Sigmoid colon (tissue), 7 donors: ENCODE measurements around the gene MCEE. TPM values are rescaled to one million over a fixed set of nuclear protein-coding genes. Genes with fewer than 3 reads are reported as not detected.

Source experiments
- DNase-seq: peaks from one replicate; pipeline ENCODE4 v3.0.0-alpha.2; 2019
- H3K27ac ChIP-seq, 4 donors: fragments of 200-600 bp; sonication (generic); one replicate each; pipeline ENCODE4 v1.5.1; 2016 to 2019; ENCODE audit warnings: mild to moderate bottlenecking in 1 of 4
- H3K27me3 ChIP-seq, 3 donors: fragments of 200-600 bp; sonication (generic); one replicate each; pipeline ENCODE4 v1.5.1; 2019; ENCODE audit warnings: mild to moderate bottlenecking in 1 of 3
- H3K36me3 ChIP-seq, 4 donors: fragments of 200-600 bp; sonication (generic); one replicate each; pipeline ENCODE4 v1.5.1; 2016 to 2019
- H3K4me1 ChIP-seq, 4 donors: fragments of 200-600 bp; sonication (generic); one replicate each; pipeline ENCODE4 v1.5.1; 2017 to 2019
- H3K4me3 ChIP-seq, 4 donors: fragments of 200-600 bp; sonication (generic); one replicate each; pipeline ENCODE4 v1.5.1; 2017 to 2019; ENCODE audit warnings: mild to moderate bottlenecking in 2 of 4, moderate library complexity in 1 of 4
- H3K9me3 ChIP-seq, 4 donors: fragments of 200-600 bp in 3 of 4; sonication (generic) in 3 of 4; one replicate each; pipeline versions ENCODE4 v1.5.1 to v1.6.1; 2013 to 2019
- EP300 ChIP-seq, 4 donors: sonication (generic); formaldehyde crosslinking; IDR thresholded peaks; one replicate each; pipeline ENCODE4 v1.6.1; 2017; ENCODE audit warnings: antibody characterized with exemption in 4 of 4
- POLR2A ChIP-seq, 2 donors: fragments of 450-650 bp; IDR thresholded peaks; one replicate each; pipeline ENCODE4 v1.6.1; 2016; ENCODE audit warnings: antibody characterized with exemption in 2 of 2, mild to moderate bottlenecking in 2 of 2, moderate library complexity in 2 of 2
- POLR2AphosphoS5 ChIP-seq, 4 donors: sonication (generic); formaldehyde crosslinking; IDR thresholded peaks; one replicate each; pipeline ENCODE4 v1.6.1; 2017; ENCODE audit warnings: antibody characterized with exemption in 4 of 4
- WGBS, 2 donors: extraction: QIAGEN DNeasy Blood & Tissue Kit; methylation state at CpG; one replicate each; pipeline ENCODE4 v1.1.7; 2013; 5-methylcytosine and 5-hydroxymethylcytosine counted together
- intact Hi-C: fragments of 100-400 bp; cut with DNase I; formaldehyde crosslinking; loops from one replicate; pipeline ENCODE4 v1.15.1; 2023
- polyA plus RNA-seq, 3 donors: library from polyadenylated mRNA; stranded (reverse); fragments of 200-250 nt; gene quantifications; one replicate each; pipeline ENCODE4 v1.2.3, GENCODE V29; 2013
- total RNA-seq, 4 donors: library from RNA; depleted of rRNA; stranded (reverse); fragments of >200 nt; gene quantifications; one replicate each; pipeline ENCODE4 v1.1.0, GENCODE V29; 2016
- TF ChIP-seq, protein P1 (sequence below), 4 experiments: fragments of 450-650 bp in 3 of 4; fragments of 200-600 bp in 1 of 4; IDR thresholded peaks; one replicate each; pipeline ENCODE4 v1.5.1; 2016 to 2019; ENCODE audit warnings: antibody characterized with exemption in 4 of 4, mild to moderate bottlenecking in 3 of 4, moderate library complexity in 2 of 4
- donor health status: healthy with polysubstance abuse.
- donor health status: Bipolar disorder and iron deficiency.
- donor health status: healthy.

Gene MCEE
- total and polyA plus RNA-seq, 7 donors = 8.1 to 46.2 (median 18.8) TPM

DNA sequence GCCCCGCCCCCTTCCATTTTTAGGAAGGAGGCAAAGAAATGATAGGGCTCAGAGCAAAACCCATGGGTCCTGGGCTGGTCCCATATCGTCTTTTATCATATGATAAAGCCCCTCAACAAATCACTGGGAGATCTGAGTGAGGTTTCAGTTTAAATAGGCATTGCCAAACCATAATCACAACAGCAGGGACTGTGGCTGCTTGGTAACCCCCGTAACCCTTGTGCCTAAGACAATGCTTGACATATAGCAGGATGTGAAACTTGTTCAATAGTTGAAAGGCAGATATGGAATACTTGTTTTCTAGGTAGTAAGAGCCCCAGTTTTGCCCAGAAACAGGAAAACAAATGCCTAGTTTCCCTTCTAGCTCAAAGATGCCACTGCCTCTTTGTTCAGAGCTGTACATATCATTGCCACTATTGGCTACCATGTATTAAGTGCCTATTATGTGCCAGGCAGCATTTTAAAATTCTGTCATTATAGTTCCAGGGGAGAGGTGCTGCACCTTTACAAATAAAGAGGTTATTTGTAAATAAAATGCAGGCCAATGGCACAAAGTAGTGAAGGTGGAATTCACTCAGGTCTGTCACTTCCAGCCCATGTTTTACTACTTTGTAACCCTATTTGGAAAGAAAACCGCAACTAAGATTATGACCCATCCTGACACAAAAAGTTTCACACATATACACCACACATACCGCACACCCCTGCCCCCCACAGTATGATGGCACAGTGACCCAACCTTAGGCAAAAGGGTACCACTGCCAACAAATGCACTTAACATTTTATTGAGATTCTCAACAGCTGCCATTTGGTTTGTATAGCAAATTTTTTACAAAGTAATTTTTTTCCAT, 47.4 kb downstream of the MCEE start:
- no peak overlapping the region for H3K27ac ChIP-seq
- no peaks in the 10 kb centered on the region for H3K9me3 ChIP-seq
- no peaks in the 10 kb centered on the region for H3K27me3 ChIP-seq
- no peak for TF ChIP-seq EP300 (IDR thresholded peaks at IDR 0.05)
- TF ChIP-seq POLR2AphosphoS5 (IDR thresholded peaks at IDR 0.05) = no peak
- TF ChIP-seq, protein P1, sequence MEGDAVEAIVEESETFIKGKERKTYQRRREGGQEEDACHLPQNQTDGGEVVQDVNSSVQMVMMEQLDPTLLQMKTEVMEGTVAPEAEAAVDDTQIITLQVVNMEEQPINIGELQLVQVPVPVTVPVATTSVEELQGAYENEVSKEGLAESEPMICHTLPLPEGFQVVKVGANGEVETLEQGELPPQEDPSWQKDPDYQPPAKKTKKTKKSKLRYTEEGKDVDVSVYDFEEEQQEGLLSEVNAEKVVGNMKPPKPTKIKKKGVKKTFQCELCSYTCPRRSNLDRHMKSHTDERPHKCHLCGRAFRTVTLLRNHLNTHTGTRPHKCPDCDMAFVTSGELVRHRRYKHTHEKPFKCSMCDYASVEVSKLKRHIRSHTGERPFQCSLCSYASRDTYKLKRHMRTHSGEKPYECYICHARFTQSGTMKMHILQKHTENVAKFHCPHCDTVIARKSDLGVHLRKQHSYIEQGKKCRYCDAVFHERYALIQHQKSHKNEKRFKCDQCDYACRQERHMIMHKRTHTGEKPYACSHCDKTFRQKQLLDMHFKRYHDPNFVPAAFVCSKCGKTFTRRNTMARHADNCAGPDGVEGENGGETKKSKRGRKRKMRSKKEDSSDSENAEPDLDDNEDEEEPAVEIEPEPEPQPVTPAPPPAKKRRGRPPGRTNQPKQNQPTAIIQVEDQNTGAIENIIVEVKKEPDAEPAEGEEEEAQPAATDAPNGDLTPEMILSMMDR (IDR thresholded peaks at IDR 0.05) = no peak
- no peak for TF ChIP-seq POLR2A (IDR thresholded peaks at IDR 0.05)
- DNase-seq = peak; percentile 41
- peaks cover 0 to 6% (median 0%) of the 10 kb centered on the region in 4 donors for H3K4me1 ChIP-seq
- WGBS, 2 donors = 75 to 80% methylated on average over 5 of the region's 5 CpGs
- no peak overlapping the region for H3K4me3 ChIP-seq
- intact Hi-C loops = no loop called here
- peaks cover 0 to 22% (median 11%) of the 10 kb centered on the region in 4 donors for H3K36me3 ChIP-seq

- Histone ChIP-seq H3K36me3 (peaks cover 6 to 62% (median 31%) of the 10 kb centered on the region in 4 donors), H3K4me3 (no peak overlapping the region), H3K27ac (no peak overlapping the region), H3K4me1 (no peaks in the 10 kb centered on the region), H3K27me3 (no peaks in the 10 kb centered on the region), H3K9me3 (no peaks in the 10 kb centered on the region)
- DNase-seq = peak; percentile 5
- TF ChIP-seq, protein P1 (IDR thresholded peaks at IDR 0.05) = no peak
- WGBS, 2 donors = 73 to 91% methylated on average over 3 of the region's 3 CpGs
- intact Hi-C loops = no loop called here
These were observed 51.4 kb downstream of the MCEE start for GRCh38 chr2:71078624-71079023.

DNA sequence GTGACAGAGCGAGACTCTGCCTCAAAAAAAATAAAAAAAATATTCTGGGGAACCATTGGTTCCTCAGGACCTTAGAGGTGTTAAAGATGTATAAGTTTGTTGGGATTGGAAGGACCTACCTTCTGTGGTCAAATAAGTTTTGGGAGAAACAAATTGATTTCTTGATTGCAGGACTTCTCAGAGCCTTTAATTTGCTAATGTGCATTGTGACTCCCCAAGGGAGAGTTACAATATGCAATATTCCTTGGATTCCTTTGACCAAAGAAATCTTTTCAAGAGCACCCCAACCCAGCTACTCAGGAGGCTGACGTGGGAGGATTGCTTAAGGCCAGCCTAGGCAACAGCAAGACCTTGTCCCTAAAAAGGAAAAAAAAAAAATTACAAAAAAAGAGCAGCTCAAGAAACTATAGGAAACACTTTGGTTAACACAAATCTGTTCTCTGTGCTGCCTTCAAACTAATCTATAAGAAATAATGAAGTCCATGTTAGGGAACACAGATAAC, 55.1 kb downstream of the MCEE start:
- Histone ChIP-seq H3K9me3 (no peaks in the 10 kb centered on the region), H3K4me1 (peaks cover 0 to 21% (median 17%) of the 10 kb centered on the region in 4 donors), H3K4me3 (no peak overlapping the region), H3K27me3 (no peaks in the 10 kb centered on the region), H3K27ac (no peak overlapping the region), H3K36me3 (peaks cover 6 to 85% (median 39%) of the 10 kb centered on the region in 4 donors)
- WGBS, 2 donors = 94% methylated on average over 2 of the region's 2 CpGs
- TF ChIP-seq, protein P1 (IDR thresholded peaks at IDR 0.05) = no peak
- no peak for TF ChIP-seq POLR2A (IDR thresholded peaks at IDR 0.05)
- no peak for TF ChIP-seq POLR2AphosphoS5 (IDR thresholded peaks at IDR 0.05)
- TF ChIP-seq EP300 (IDR thresholded peaks at IDR 0.05) = no peak
- peak; percentile 3 for DNase-seq
- intact Hi-C loops = no loop called here

GRCh38 chr2:71073475-71073874, 56.6 kb downstream of the MCEE start:
- no peaks in the 10 kb centered on the region for H3K9me3 ChIP-seq
- no peaks in the 10 kb centered on the region for H3K27me3 ChIP-seq
- peak; percentile 7 for DNase-seq
- intact Hi-C loops = no loop called here
- no peak overlapping the region for H3K27ac ChIP-seq
- H3K4me3 ChIP-seq = no peak overlapping the region
- WGBS, 2 donors = 89 to 98% methylated on average over 8 of the region's 8 CpGs
- H3K4me1 ChIP-seq = peaks cover 0 to 33% (median 28%) of the 10 kb centered on the region in 4 donors
- H3K36me3 ChIP-seq = peaks cover 6 to 72% (median 32%) of the 10 kb centered on the region in 4 donors
- TF ChIP-seq POLR2A (IDR thresholded peaks at IDR 0.05) = no peak
- TF ChIP-seq, protein P1 (IDR thresholded peaks at IDR 0.05) = no peak
- TF ChIP-seq POLR2AphosphoS5 (IDR thresholded peaks at IDR 0.05) = no peak
- TF ChIP-seq EP300 (IDR thresholded peaks at IDR 0.05) = no peak
